GM19467 (cell line): ENCODE data around the gene GPALPP1.
"Not testable (repeated sequence)": the region's sequence is repeated elsewhere in the genome, so short reads cannot be mapped to it uniquely, and the experiment has no call there.

Experiments used
- ATAC-seq: cut with Tn5 transposase; IDR thresholded peaks from one replicate; pipeline ENCODE4 v1.9.1; 2021; ENCODE audit warnings: mild to moderate bottlenecking, moderate library complexity; ENCODE audit not compliant: unreplicated experiment

Gene GPALPP1, protein sequence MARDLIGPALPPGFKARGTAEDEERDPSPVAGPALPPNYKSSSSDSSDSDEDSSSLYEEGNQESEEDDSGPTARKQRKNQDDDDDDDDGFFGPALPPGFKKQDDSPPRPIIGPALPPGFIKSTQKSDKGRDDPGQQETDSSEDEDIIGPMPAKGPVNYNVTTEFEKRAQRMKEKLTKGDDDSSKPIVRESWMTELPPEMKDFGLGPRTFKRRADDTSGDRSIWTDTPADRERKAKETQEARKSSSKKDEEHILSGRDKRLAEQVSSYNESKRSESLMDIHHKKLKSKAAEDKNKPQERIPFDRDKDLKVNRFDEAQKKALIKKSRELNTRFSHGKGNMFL

DNA sequence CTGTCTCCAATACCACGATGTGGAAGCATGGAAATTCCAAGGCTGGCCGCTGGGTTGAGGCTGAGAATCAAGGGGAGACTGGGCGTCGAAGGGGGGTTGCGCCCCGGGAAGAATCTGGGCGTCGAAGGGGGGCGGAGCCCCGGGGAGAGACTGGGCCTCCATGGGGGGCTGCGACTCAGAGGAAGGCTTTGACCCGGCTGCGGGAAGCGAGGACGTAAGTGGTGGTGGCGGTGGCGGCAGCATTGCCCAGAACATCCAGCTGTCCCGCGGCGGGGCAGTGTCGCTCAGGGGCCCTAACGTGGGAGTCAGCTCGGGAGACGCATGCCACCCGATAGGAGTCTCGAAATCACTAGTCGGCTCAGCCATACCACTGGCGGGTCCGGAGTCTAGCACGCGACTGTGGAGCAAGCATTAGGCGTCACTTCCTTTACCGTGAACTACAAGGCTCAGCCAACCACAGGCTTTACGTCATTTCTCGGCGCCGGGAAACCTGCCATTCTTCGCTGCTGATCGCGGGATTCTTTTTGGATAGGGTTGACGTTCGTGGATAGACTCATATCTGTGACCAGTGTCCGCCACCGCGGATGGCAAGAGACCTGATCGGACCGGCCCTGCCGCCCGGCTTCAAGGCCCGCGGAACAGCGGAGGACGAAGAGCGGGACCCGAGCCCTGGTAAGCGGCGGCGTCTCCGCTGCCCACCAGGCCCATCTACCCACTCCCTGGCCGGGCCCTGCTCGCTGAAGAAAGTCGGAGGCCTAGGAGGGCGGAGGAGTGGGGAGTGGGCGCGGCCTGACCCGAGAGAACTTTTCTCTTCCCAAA is at the start of gene GPALPP1, which contains the start of gene NUFIP1:
Gene GPALPP1, plus strand, starts transcription at position 468 of the 819 bp plus-strand sequence. Its CDS starts 117 bp downstream, at position 585.
Gene NUFIP1, minus strand, starts transcription at position 401 of the 819 bp plus-strand sequence. Its CDS starts 35 bp downstream, at position 366.
- ATAC-seq, result peak; percentile 91

GRCh38 chr13:44943411-44943810 is 45.9 kb upstream of the GPALPP1 start:
- not testable (repeated sequence) for ATAC-seq

GRCh38 chr13:44951184-44951583 is 38.2 kb upstream of the GPALPP1 start:
- no peak for ATAC-seq

DNA sequence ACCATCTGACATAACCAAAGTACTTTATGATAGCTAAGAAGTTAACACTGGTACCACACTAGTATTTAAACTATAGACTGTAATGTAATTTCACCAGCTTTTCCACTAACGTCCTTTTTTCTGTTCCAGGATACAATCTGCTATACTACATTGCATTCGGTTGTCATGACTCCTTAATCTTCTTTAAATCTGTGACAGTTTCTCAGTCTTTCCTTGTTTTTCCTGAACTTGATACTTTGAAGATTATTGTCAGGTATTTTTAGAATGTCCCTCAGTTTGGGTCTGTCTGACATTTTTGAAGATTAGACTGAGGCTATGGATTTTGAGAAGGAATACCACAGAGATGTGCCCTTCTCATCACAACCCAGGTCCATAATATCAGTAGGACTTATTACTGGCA is 36.7 kb upstream of the GPALPP1 start:
- ATAC-seq, result no peak

DNA sequence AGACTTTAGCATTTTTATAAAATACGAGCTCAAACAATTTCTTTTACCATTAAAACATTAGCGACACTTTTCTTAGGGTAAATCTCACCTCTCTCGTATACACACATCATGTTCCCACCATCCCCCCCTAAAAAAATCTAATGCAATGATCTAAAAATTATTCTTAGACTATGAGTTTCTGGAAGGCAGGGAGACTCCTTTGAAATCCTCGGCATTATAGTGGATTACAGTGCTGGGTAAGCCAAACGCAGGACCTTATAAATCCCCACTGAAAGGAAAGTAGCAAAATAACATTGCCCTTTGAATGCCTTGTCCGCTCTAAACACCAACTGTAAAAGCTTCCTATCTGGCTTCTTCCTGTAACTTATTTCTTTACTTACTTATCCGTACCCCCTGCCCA is 35.1 kb upstream of the GPALPP1 start:
- ATAC-seq, result no peak

- no peak for ATAC-seq
Observed at GRCh38 chr13:44955406-44955805, 33.9 kb upstream of the GPALPP1 start.

- no peak for ATAC-seq
Observed at GRCh38 chr13:44961997-44962396, 27.3 kb upstream of the GPALPP1 start.

- no peak for ATAC-seq
Observed at GRCh38 chr13:44967704-44968433, 21.5 kb upstream of the GPALPP1 start.

DNA sequence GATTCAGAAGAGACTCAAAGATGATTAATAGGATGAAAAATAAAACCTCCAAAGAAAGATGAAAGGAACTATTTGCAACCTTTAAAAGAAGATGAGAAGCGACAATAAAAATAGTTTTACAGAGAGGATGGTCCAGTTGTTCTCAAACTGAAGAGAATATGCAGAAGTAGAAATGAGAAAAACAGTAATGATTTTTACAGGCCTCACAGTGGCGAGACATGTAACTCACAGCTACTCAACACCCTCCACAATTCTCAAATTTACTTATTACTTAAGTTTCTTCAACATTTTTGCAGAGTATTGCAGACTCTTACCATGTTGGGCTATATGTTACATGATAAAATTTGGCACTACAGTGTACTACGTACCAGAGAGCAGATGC is 20.9 kb upstream of the GPALPP1 start:
- ATAC-seq, result no peak

- no peak for ATAC-seq
Observed at GRCh38 chr13:44969551-44970484, 19.5 kb upstream of the GPALPP1 start.

DNA sequence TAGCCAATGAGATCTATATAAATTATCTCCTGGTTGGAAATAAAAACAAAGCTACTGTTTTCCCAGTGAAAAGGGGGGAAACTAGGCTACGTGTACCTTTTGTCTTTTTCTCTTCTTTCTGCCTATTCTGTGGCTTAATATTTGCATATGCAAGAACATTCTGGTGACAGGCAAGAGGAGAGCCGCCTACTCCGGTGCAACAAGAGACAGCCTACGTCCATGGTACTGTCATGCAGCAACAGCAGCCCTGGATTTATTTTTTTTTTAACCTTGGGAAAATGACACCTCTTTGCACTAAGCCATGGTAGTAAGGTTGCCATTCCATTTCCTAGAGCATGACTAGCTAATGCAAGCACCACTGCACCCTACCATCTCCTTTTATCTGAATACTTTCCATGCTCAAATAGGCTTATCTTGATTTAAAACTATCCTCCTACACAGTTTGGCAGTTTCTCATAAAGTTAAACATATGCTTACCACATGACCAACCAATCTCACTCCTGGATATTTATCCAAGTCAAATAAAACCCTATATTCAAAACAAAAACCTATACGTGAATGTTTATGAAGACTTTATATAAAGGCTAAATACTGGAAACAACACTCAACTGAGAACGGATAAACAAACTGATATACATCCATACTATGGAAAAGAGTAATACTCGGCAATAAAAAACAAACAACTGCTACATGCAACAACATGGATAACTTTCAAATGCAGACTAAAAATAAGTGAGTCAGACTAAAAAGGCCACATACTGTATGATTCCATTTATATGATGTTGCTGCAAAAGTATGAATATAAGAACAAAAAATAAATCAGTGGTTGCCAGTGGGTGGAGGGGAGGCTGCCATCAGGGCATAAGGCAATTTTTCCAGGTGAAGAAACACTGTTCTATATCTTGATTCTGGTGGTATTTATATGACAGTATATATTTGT is 17.4 kb upstream of the GPALPP1 start:
- ATAC-seq, result no peak

- no peak for ATAC-seq
Observed at GRCh38 chr13:44972956-44973581, 16.3 kb upstream of the GPALPP1 start.

DNA sequence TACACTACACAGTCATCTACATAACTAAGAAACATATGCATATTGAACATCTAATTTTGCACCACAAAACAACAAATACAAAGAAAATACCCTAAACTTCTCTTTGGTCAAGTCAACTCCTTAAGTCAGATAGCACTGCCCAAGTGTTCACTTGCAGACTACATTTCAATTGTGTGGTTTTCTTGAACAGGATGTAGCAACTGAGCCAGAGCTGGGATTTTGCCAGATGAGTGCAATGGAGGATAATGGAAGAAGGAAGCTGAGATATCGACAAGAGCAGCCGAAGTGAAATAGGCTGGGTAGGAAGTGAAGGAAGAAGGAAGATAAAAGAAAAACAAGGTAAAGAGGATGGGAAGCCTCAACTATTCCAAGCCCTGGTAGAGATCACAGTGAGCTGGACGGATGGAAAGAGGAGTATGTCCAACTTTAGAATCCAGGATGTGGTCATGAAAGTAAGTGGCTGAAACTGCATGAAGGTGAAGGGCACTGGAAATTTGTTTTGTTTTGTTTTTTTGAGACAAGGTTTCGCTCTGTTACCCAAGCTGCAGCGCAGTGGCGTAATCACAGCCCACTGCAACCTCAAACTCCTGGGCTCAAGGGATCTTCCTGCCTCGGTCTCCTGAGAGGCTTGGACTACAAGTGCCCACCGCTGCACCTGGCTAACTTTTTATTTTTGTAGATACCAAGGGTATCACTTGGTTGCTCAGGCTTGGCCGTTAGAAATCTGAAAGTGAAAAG is 15.1 kb upstream of the GPALPP1 start:
- ATAC-seq, result no peak

GRCh38 chr13:44976196-44976595 is 13.1 kb upstream of the GPALPP1 start:
- ATAC-seq, result no peak

DNA sequence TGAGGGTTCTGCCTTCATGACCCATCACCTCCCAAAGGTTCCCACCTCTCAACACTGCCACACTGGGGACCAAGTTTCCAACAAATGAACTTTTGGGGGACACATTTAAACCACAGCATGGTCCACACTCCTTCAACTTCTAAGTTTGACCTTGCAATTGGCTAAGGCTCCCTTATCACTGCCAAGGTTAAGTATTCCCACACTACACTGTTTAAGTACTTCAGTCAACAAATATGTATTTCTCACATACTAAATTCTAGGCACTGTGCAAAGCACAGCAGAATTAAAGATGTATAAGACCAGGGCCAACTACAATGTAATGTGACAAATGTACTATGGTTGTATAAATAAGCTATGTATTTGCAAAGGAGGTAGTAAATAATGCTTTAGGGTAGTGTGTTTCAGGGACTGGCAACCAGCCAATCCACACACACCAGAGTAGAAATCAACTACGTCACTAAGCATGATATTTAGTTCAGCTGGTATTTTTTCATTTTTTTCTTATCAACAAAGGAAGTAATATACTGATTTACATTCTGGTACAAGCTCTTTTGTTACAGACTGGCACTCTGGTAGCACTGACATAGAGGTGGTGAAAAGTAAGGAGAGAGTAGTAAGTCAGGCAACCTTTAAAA is 12.3 kb upstream of the GPALPP1 start:
- ATAC-seq, result no peak

DNA sequence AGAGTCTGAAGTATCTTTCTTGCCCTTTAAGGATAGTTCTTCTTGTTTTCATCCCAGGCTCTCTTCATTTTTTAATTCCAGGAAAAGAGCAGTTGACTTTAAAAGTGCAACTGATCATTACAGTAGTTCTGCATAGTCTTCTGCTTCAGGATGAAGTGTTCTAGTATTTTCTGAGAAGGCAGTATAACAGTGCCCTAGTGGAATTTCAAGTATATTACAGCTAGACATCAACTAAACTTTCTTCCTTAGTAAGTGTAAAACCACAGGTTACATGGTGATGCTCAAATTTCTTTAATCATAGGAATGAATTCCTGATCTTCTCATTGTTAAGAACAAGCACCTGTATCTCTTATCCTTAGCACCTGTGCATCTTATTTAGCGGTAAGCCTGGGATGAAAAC is 11.0 kb upstream of the GPALPP1 start:
- no peak for ATAC-seq

DNA sequence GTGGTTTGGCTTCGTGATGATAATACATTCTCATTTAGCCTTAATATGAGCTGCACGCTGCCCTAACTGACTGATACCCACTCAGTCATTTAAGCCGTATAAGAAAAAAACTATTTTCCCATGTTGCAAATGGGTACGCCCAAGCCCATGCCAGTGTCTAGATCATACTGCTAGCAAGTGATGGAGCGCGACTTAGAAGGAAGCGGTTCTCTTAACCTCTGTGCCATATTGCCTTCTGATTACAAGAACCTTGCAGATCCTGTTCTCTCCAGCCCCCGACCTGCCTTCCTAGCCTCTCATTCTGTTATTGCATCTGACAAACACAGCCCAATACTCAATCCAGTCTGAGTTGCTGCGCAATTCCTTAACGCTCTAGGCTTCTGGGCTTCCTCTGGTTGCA is 603 bp downstream of the GPALPP1 start:
- no peak for ATAC-seq

GRCh38 chr13:45003417-45003816 is 14.1 kb downstream of the GPALPP1 start:
- ATAC-seq, result no peak
